ENCODE results near the gene CCL28. TPM values are rescaled to one million over a fixed set of nuclear protein-coding genes. Genes with fewer than 3 reads are reported as not detected.
"Not testable (repeated sequence)": the region's sequence is repeated elsewhere in the genome, so short reads cannot be mapped to it uniquely, and the experiment has no call there.

The CCL28 gene, protein sequence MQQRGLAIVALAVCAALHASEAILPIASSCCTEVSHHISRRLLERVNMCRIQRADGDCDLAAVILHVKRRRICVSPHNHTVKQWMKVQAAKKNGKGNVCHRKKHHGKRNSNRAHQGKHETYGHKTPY
- total RNA-seq (under 1 TPM in 9 of 10 donors, not detected in 1; 0.20 to 0.53 (median 0.32) TPM), polyA plus RNA-seq (under 1 TPM; 0.10 to 0.59 TPM)
- long read RNA-seq, donor 1: 0 reads
- long read RNA-seq, donor 2: 0 reads
- long read RNA-seq, donor 3: 0 reads

DNA sequence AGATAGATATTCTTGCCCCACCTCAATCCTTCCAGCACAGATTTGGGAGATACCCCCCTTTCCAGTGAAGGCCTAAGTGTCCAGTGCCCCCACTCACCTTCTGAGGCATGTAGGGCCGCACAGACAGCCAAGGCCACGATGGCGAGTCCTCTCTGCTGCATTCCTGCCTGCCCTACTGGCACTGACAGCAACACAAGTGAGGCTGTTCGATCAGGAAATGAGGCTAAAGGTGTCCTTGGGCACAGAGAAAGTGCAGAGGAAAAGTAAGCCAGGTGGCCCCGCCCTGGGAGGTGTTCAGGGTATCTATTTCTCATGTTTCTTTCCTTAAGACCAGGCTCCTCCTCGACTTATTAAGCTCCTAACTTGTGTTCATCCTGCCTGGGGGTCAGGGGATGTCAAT lies at the start of gene CCL28:
Gene CCL28, minus strand, starts transcription at position 236 of the 400 bp plus-strand sequence. Its CDS starts 75 bp downstream, at position 161.
- Histone ChIP-seq H3K27ac (no peak within 1 kb of the TSS), H3K9me3 (peaks cover 0 to 4% (median 0%) of the 10 kb centered on the region in 11 donors), H3K4me1 (peaks cover 0 to 3% (median 0%) of the 10 kb centered on the region in 9 donors), H3K4me3 (no peak within 1 kb of the TSS), H3K27me3 (no peaks in the 10 kb centered on the region), H3K36me3 (no peaks in the 10 kb centered on the region)
- ATAC-seq: no peak
- no peak for DNase-seq
- whole genome bisulfite sequencing, 2 donors: 73 to 78% methylated on average over 6 of the region's 6 CpGs
- TF ChIP-seq, protein P1, sequence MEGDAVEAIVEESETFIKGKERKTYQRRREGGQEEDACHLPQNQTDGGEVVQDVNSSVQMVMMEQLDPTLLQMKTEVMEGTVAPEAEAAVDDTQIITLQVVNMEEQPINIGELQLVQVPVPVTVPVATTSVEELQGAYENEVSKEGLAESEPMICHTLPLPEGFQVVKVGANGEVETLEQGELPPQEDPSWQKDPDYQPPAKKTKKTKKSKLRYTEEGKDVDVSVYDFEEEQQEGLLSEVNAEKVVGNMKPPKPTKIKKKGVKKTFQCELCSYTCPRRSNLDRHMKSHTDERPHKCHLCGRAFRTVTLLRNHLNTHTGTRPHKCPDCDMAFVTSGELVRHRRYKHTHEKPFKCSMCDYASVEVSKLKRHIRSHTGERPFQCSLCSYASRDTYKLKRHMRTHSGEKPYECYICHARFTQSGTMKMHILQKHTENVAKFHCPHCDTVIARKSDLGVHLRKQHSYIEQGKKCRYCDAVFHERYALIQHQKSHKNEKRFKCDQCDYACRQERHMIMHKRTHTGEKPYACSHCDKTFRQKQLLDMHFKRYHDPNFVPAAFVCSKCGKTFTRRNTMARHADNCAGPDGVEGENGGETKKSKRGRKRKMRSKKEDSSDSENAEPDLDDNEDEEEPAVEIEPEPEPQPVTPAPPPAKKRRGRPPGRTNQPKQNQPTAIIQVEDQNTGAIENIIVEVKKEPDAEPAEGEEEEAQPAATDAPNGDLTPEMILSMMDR (IDR thresholded peaks at IDR 0.05): no peak
- intact Hi-C loops (cut with DNase I): no loop called here

DNA sequence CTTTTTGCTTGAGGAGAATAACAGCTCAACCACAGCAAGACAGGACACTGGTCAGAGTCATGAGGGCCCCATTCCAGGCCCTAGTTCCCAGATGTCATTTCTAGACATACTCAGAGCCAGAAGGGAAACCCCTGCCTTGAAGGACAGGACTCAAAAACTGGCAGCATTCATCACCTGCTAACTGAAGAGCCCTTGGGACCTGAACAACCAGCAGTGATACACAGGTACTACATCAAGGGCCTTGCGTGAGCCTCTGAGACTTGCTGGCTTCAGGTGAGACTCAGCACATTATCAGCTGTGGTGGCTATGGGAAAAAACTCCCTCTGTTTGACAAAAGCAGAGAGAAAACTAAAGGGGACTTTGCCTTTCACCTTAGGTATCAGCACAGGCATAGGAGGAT lies 48.9 kb upstream of the CCL28 start:
- WGBS, 2 donors: 96 to 100% methylated on average over 1 of the region's 1 CpG

DNA sequence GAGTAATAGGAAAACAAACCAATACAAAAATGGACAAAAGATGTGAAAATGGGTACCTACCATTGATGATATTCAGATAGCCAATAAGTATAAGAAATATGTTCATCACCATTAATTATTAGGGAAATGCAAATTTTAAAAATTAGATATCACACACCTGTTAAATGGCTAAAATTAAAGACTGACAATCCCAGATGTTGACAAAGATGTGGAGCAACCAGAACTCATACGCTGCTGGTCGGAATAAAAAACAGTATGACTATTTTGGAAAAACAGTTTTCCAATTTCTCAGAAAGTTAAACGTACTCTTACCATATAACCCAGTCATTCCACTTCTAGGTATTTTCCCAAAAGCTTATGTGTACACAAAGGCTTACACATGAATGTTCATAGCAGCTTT lies 44.4 kb upstream of the CCL28 start:
- Histone ChIP-seq H3K27me3 (no peaks in the 10 kb centered on the region), H3K27ac (no peak overlapping the region), H3K36me3 (peaks cover 0 to 28% (median 3%) of the 10 kb centered on the region in 9 donors), H3K9me3 (peaks cover 0 to 35% (median 2%) of the 10 kb centered on the region in 11 donors), H3K4me3 (no peak overlapping the region), H3K4me1 (no peaks in the 10 kb centered on the region)
- WGBS, 2 donors: 98 to 99% methylated on average over 3 of the region's 3 CpGs
- ATAC-seq (no peak), DNase-seq (no peak)
- intact Hi-C loops (cut with DNase I): no loop called here
- TF ChIP-seq, protein P1 (IDR thresholded peaks at IDR 0.05): no peak

More for the DNA sequence above, 48.9 kb upstream of the CCL28 start:
- H3K9me3 ChIP-seq: peaks cover 0 to 42% (median 7%) of the 10 kb centered on the region in 11 donors
- no peaks in the 10 kb centered on the region for H3K4me1 ChIP-seq
- intact Hi-C loops (cut with DNase I): no loop called here
- DNase-seq (no peak), ATAC-seq (no peak)
- H3K27ac ChIP-seq: no peak overlapping the region
- no peaks in the 10 kb centered on the region for H3K27me3 ChIP-seq
- no peak overlapping the region for H3K4me3 ChIP-seq
- peaks cover 0 to 24% (median 0%) of the 10 kb centered on the region in 9 donors for H3K36me3 ChIP-seq
- TF ChIP-seq, protein P1 (IDR thresholded peaks at IDR 0.05): no peak

DNA sequence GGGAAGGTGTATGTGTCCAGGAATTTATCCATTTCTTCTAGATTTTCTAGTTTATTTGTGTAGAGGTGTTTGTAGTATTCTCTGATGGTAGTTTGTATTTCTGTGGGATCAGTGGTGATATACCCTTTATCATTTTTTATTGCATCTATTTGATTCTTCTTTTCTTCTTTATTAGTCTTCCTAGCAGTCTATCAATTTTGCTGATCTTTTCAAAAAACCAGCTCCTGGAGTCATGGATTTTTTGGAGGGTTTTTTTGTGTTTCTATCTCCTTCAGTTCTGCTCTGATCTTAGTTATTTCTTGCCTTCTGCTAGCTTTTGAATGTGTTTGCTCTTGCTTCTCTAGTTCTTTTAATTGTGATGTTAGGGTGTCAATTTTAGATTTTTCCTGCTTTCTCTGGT lies 29.4 kb upstream of the CCL28 start:
- DNase-seq; ATAC-seq; H3K27ac ChIP-seq; H3K4me3 ChIP-seq; intact Hi-C loops (cut with DNase I); H3K27me3 ChIP-seq; H3K4me1 ChIP-seq: not testable (repeated sequence)
- Histone ChIP-seq H3K36me3 (peaks cover 0 to 35% (median 8%) of the 10 kb centered on the region in 9 donors), H3K9me3 (peaks cover 0 to 65% (median 0%) of the 10 kb centered on the region in 11 donors)

DNA sequence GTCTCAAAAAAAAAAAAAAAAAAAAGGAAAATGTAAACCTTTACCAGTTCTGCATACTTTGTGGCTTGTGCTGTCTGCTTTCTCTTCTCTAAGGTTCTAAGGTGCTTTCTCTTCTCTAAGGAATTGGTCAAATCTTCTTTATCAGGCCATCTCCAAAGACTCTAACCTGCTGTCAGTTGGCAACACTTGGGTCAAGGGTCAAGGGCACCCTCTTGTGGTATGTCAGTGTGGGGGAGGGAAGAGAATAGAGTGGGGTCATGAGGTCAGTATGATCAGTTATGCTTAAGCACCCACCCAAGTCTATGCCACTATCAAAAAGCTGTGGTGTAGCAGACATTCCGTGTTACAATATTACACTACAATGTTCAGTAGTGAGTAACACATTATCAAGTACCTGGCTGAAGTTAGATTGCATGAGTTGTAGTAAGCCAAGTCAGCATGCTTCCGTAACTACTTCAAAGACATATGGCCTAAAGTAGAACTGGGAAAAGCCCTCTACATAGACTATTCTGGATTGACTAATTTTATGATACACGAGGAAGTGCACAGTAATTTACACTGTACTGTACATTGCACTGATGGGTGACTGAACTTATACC lies 25.0 kb upstream of the CCL28 start:
- DNase-seq (no peak), ATAC-seq (no peak)
- peaks cover 0 to 39% (median 0%) of the 10 kb centered on the region in 11 donors for H3K9me3 ChIP-seq
- H3K27ac ChIP-seq: no peak overlapping the region
- no peaks in the 10 kb centered on the region for H3K27me3 ChIP-seq
- H3K36me3 ChIP-seq: no peaks in the 10 kb centered on the region
- intact Hi-C loops (cut with DNase I): no loop called here
- 95 to 96% methylated on average over 3 of the region's 3 CpGs for WGBS, 2 donors
- H3K4me1 ChIP-seq: peaks cover 0 to 13% (median 9%) of the 10 kb centered on the region in 9 donors
- TF ChIP-seq, protein P1 (IDR thresholded peaks at IDR 0.05): no peak
- no peak overlapping the region for H3K4me3 ChIP-seq
